ENCODE measurements around the gene RAD51B.

DNA sequence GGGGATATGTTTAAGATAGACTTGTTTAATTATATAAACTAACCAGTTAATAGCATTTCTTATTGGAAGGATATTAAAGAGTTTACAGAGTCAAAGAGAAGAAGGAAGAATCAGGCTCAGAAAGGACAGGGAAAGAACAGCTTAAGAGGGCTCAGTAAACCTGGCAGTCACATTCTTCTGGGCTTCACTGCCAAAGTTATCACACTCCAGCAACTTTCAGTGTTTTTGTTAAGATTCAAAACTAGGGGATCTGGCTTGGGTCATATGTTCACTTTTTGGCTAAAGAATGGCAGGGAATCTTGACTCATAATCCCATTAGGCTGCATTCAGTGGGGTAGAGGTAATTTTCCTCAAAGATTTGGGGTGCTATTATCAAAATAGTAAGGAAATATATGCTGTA lies 312.3 kb downstream of the RAD51B start:
- TF ChIP-seq, protein P1, sequence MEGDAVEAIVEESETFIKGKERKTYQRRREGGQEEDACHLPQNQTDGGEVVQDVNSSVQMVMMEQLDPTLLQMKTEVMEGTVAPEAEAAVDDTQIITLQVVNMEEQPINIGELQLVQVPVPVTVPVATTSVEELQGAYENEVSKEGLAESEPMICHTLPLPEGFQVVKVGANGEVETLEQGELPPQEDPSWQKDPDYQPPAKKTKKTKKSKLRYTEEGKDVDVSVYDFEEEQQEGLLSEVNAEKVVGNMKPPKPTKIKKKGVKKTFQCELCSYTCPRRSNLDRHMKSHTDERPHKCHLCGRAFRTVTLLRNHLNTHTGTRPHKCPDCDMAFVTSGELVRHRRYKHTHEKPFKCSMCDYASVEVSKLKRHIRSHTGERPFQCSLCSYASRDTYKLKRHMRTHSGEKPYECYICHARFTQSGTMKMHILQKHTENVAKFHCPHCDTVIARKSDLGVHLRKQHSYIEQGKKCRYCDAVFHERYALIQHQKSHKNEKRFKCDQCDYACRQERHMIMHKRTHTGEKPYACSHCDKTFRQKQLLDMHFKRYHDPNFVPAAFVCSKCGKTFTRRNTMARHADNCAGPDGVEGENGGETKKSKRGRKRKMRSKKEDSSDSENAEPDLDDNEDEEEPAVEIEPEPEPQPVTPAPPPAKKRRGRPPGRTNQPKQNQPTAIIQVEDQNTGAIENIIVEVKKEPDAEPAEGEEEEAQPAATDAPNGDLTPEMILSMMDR (IDR thresholded peaks at IDR 0.05) = no peak
- no peak for TF ChIP-seq EP300 (IDR thresholded peaks at IDR 0.05)
